Keratinocyte (primary cell): ENCODE data around the gene ZNF100. TPM values are rescaled to one million over a fixed set of nuclear protein-coding genes. Genes with fewer than 3 reads are reported as not detected.

ENCODE experiments used
- DNase-seq: peaks from one replicate; pipeline ENCODE4 v3.0.0-alpha.2; 2011; ENCODE audit warnings: low read depth, missing footprints, low spot score
- FAIRE-seq: peaks from 2 replicates; lab custom pipeline; 2011; peaks lifted over from hg19 to GRCh38; lab: Jason Lieb, UNC
- H2AFZ ChIP-seq: 2 replicates; pipeline ENCODE4 v1.6.0; 2012; ENCODE audit warnings: low read length, control low read depth, inconsistent platforms; ENCODE audit not compliant: control insufficient read depth
- H3K27ac ChIP-seq: 2 replicates; pipeline ENCODE4 v1.5.1; 2011; ENCODE audit warnings: low read length; ENCODE audit not compliant: control insufficient read depth, insufficient read depth
- H3K27me3 ChIP-seq: 3 replicates; pipeline ENCODE4 v1.6.0; 2011; ENCODE audit warnings: low read length; ENCODE audit not compliant: control insufficient read depth, insufficient read depth; ENCODE audit errors: extremely low read depth
- H3K36me3 ChIP-seq, 2 experiments: 2 replicates in 1 of 2; 3 replicates in 1 of 2; pipeline ENCODE4 v1.5.1; 2011; ENCODE audit warnings: low read length in 2 of 2, mild to moderate bottlenecking in 1 of 2; ENCODE audit not compliant: control insufficient read depth in 2 of 2, insufficient read depth in 2 of 2; ENCODE audit errors: extremely low read depth in 1 of 2
- H3K4me1 ChIP-seq: 3 replicates; pipeline ENCODE4 v1.5.1; 2011; ENCODE audit warnings: low read length; ENCODE audit not compliant: control insufficient read depth, insufficient read depth; ENCODE audit errors: extremely low read depth
- H3K4me2 ChIP-seq: 3 replicates; pipeline ENCODE4 v1.6.0; 2011; ENCODE audit warnings: low read depth, low read length; ENCODE audit not compliant: control insufficient read depth, insufficient read depth; ENCODE audit errors: extremely low read depth
- H3K4me3 ChIP-seq, 3 experiments: fragments of 200-600 bp in 1 of 3; sonication (generic) in 1 of 3; 2 replicates in 2 of 3; 3 replicates in 1 of 3; pipeline ENCODE4 v1.5.1; 2011 to 2016; ENCODE audit warnings: low read length in 3 of 3, mild to moderate bottlenecking in 3 of 3, control low read depth in 2 of 3, inconsistent platforms in 1 of 3, low read depth in 1 of 3, mixed read lengths in 1 of 3, mixed run types in 1 of 3, moderate library complexity in 1 of 3; ENCODE audit not compliant: control insufficient read depth in 2 of 3, insufficient read depth in 2 of 3; ENCODE audit errors: extremely low read depth in 1 of 3
- H3K79me2 ChIP-seq: 2 replicates; pipeline ENCODE4 v1.6.0; 2012; ENCODE audit warnings: low read length; ENCODE audit not compliant: control insufficient read depth, insufficient read depth
- H3K9ac ChIP-seq: 3 replicates; pipeline ENCODE4 v1.6.0; 2011; ENCODE audit warnings: low read length; ENCODE audit not compliant: control insufficient read depth, insufficient read depth; ENCODE audit errors: extremely low read depth
- H3K9me1 ChIP-seq: 3 replicates; pipeline ENCODE4 v1.6.0; 2011; ENCODE audit warnings: low read length; ENCODE audit not compliant: control insufficient read depth, insufficient read depth; ENCODE audit errors: extremely low read depth
- H3K9me3 ChIP-seq: 2 replicates; pipeline ENCODE4 v1.5.1; 2012; ENCODE audit warnings: low read depth, low read length; ENCODE audit not compliant: control insufficient read depth
- H4K20me1 ChIP-seq: 3 replicates; pipeline ENCODE4 v1.6.0; 2011; ENCODE audit warnings: low read length; ENCODE audit not compliant: control insufficient read depth, insufficient read depth; ENCODE audit errors: extremely low read depth
- EZH2 ChIP-seq: IDR thresholded peaks from one replicate; pipeline ENCODE4 v1.6.1; 2012; ENCODE audit warnings: inconsistent platforms, mild to moderate bottlenecking, low read length, moderate library complexity
- dilution Hi-C: fragments of 300-500 bp; cut with MboI; formaldehyde crosslinking; loops from one replicate; pipeline ENCODE4 v1.7.0; 2020; ENCODE audit warnings: low sequenced_read_pairs; ENCODE audit not compliant: extremely low pct_ligation_motif_present
- polyA plus RNA-seq, 5 experiments: library from polyadenylated mRNA; depleted of rRNA in 3 of 5; stranded (reverse) in 3 of 5; stranded (forward) in 1 of 5; unstranded in 1 of 5; fragments of >200 nt; gene quantifications; 1 replicate in 1 of 5; 2 replicates in 3 of 5; 3 replicates in 1 of 5; pipeline versions ENCODE4 v1.2.1 to v1.2.3, GENCODE V29; 2011 to 2012; ENCODE audit warnings: missing spikeins in 2 of 5, low read depth in 1 of 5, low replicate concordance in 1 of 5
- TF ChIP-seq, protein P1 (sequence below), 3 experiments: IDR thresholded peaks in 1 of 3; conservative IDR thresholded peaks in 1 of 3; optimal IDR thresholded peaks in 1 of 3; 2 replicates in 2 of 3; 3 replicates in 1 of 3; pipeline versions ENCODE3 to v1.5.1; 2011; ENCODE audit warnings: low read length in 3 of 3, mild to moderate bottlenecking in 3 of 3, moderate library complexity in 2 of 3, control low read depth in 1 of 3, inconsistent platforms in 1 of 3; ENCODE audit not compliant: insufficient read depth in 2 of 3; ENCODE audit errors: extremely low read depth in 1 of 3

ZNF100 gene
- polyA plus RNA-seq, 1 donor (not counting 4 experiments of a cell fraction or from before 2014, with no cell fraction given), result 4.7 TPM

- no peaks in the 10 kb centered on the region for H3K27me3 ChIP-seq
Measured at GRCh38 chr19:21688464-21688863, 78.9 kb downstream of the ZNF100 start.

GRCh38 chr19:21680671-21681070, 86.7 kb downstream of the ZNF100 start:
- H3K36me3 ChIP-seq, result no peaks in the 10 kb centered on the region
- dilution Hi-C loops, result no loop called here
- H3K9ac ChIP-seq, result no peak overlapping the region
- no peaks in the 10 kb centered on the region for H3K4me1 ChIP-seq
- no peak for FAIRE-seq
- no peaks in the 10 kb centered on the region for H3K79me2 ChIP-seq
- no peaks in the 10 kb centered on the region for H3K27me3 ChIP-seq
- peaks cover 7% of the 10 kb centered on the region for H3K9me3 ChIP-seq
- no peak overlapping the region for H3K27ac ChIP-seq
- no peak for DNase-seq
- H2AFZ ChIP-seq, result no peak overlapping the region
- H3K9me1 ChIP-seq, result no peaks in the 10 kb centered on the region
- H4K20me1 ChIP-seq, result no peaks in the 10 kb centered on the region
- H3K4me2 ChIP-seq, result no peak overlapping the region
- H3K4me3 ChIP-seq, result no peak overlapping the region
- no peak for TF ChIP-seq EZH2
- TF ChIP-seq, protein P1, sequence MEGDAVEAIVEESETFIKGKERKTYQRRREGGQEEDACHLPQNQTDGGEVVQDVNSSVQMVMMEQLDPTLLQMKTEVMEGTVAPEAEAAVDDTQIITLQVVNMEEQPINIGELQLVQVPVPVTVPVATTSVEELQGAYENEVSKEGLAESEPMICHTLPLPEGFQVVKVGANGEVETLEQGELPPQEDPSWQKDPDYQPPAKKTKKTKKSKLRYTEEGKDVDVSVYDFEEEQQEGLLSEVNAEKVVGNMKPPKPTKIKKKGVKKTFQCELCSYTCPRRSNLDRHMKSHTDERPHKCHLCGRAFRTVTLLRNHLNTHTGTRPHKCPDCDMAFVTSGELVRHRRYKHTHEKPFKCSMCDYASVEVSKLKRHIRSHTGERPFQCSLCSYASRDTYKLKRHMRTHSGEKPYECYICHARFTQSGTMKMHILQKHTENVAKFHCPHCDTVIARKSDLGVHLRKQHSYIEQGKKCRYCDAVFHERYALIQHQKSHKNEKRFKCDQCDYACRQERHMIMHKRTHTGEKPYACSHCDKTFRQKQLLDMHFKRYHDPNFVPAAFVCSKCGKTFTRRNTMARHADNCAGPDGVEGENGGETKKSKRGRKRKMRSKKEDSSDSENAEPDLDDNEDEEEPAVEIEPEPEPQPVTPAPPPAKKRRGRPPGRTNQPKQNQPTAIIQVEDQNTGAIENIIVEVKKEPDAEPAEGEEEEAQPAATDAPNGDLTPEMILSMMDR (optimal IDR thresholded peaks at IDR 0.05 in 1 of 3, IDR thresholded peaks at IDR 0.05 in 1 of 3, conservative IDR thresholded peaks at IDR 0.05 in 1 of 3; ENCODE audit: extremely low read depth in 1 of 3, insufficient read depth in 2 of 3, low read length in 3 of 3), result no peak

More at GRCh38 chr19:21688464-21688863, 78.9 kb downstream of the ZNF100 start:
- FAIRE-seq (no peak), DNase-seq (no peak)
- Histone ChIP-seq H3K79me2 (no peaks in the 10 kb centered on the region), H4K20me1 (no peaks in the 10 kb centered on the region), H3K9me3 (peaks cover 3% of the 10 kb centered on the region), H3K36me3 (no peaks in the 10 kb centered on the region), H3K4me3 (no peak overlapping the region), H3K4me2 (no peak overlapping the region), H3K9ac (no peak overlapping the region), H2AFZ (no peak overlapping the region), H3K4me1 (no peaks in the 10 kb centered on the region), H3K9me1 (no peaks in the 10 kb centered on the region), H3K27ac (no peak overlapping the region)
- dilution Hi-C loops, result no loop called here
- no peak for TF ChIP-seq EZH2
- TF ChIP-seq, protein P1 (optimal IDR thresholded peaks at IDR 0.05 in 1 of 3, IDR thresholded peaks at IDR 0.05 in 1 of 3, conservative IDR thresholded peaks at IDR 0.05 in 1 of 3; ENCODE audit: extremely low read depth in 1 of 3, insufficient read depth in 2 of 3, low read length in 3 of 3), result no peak
